Mesenchymal stem cell (in vitro differentiated cells and primary cell): ENCODE results near the gene RIMBP2.

Experiments
- DNase-seq: peaks from one replicate; pipeline ENCODE4 v3.0.0-alpha.2; 2013
- H2AFZ ChIP-seq: one replicate; pipeline ENCODE4 v1.6.1; 2013; ENCODE audit warnings: low read depth, mild to moderate bottlenecking, control low read depth, inconsistent platforms, low read length, moderate library complexity
- H2AK5ac ChIP-seq: 2 replicates; pipeline ENCODE4 v1.6.1; 2013; ENCODE audit warnings: low read length, moderate library complexity, mild to moderate bottlenecking, inconsistent platforms; ENCODE audit not compliant: severe bottlenecking
- H2BK120ac ChIP-seq: one replicate; pipeline ENCODE4 v1.6.1; 2013; ENCODE audit warnings: low read depth, mild to moderate bottlenecking, inconsistent platforms, low read length, moderate library complexity
- H2BK12ac ChIP-seq, 2 experiments: one replicate each; pipeline ENCODE4 v1.6.1; 2013; ENCODE audit warnings: inconsistent platforms in 2 of 2, low read length in 2 of 2, mild to moderate bottlenecking in 2 of 2, moderate library complexity in 2 of 2, control low read depth in 1 of 2
- H2BK15ac ChIP-seq: one replicate; pipeline ENCODE4 v1.6.1; 2013; ENCODE audit warnings: mild to moderate bottlenecking, low read depth, inconsistent platforms; ENCODE audit not compliant: poor library complexity, severe bottlenecking
- H2BK5ac ChIP-seq: 2 replicates; pipeline ENCODE4 v1.6.1; 2013; ENCODE audit warnings: low read depth, mild to moderate bottlenecking, low read length, control low read depth, inconsistent platforms; ENCODE audit not compliant: poor library complexity, severe bottlenecking
- H3K14ac ChIP-seq, 2 experiments: one replicate each; pipeline ENCODE4 v1.6.1; 2013; ENCODE audit warnings: inconsistent platforms in 2 of 2, low read length in 2 of 2, control low read depth in 1 of 2, mild to moderate bottlenecking in 1 of 2, moderate library complexity in 1 of 2
- H3K18ac ChIP-seq, 2 experiments: one replicate each; pipeline ENCODE4 v1.6.1; 2013; ENCODE audit warnings: inconsistent platforms in 2 of 2, low read length in 2 of 2, control low read depth in 1 of 2, low read depth in 1 of 2, mild to moderate bottlenecking in 1 of 2
- H3K23ac ChIP-seq, 2 experiments: one replicate each; pipeline ENCODE4 v1.6.1; 2013; ENCODE audit warnings: inconsistent platforms in 2 of 2, low read length in 2 of 2, mild to moderate bottlenecking in 2 of 2, moderate library complexity in 2 of 2, control low read depth in 1 of 2
- H3K27ac ChIP-seq: 2 replicates; pipeline ENCODE4 v1.5.1; 2013; ENCODE audit warnings: mild to moderate bottlenecking, moderate library complexity, low read length, control low read depth, inconsistent platforms; ENCODE audit not compliant: poor library complexity, severe bottlenecking
- H3K27me3 ChIP-seq, 2 experiments: 2 replicates each; pipeline versions ENCODE4 v1.6.1 to v1.7.0; 2013; ENCODE audit warnings: low read length in 2 of 2, mild to moderate bottlenecking in 2 of 2, moderate library complexity in 2 of 2, control low read depth in 1 of 2, inconsistent platforms in 1 of 2; ENCODE audit not compliant: control insufficient read depth in 1 of 2, insufficient read depth in 1 of 2
- H3K36me3 ChIP-seq, 2 experiments: 2 replicates each; pipeline versions ENCODE4 v1.6.1 to v1.7.0; 2013; ENCODE audit warnings: low read length in 2 of 2, control low read depth in 1 of 2, inconsistent platforms in 1 of 2, low read depth in 1 of 2, mild to moderate bottlenecking in 1 of 2; ENCODE audit not compliant: insufficient read depth in 2 of 2, control insufficient read depth in 1 of 2
- H3K4ac ChIP-seq, 2 experiments: one replicate each; pipeline ENCODE4 v1.6.1; 2013; ENCODE audit warnings: inconsistent platforms in 2 of 2, low read length in 2 of 2, mild to moderate bottlenecking in 2 of 2, moderate library complexity in 2 of 2, control low read depth in 1 of 2, low read depth in 1 of 2
- H3K4me1 ChIP-seq: 2 replicates; pipeline ENCODE4 v1.6.1; 2013; ENCODE audit warnings: low read depth, low read length, control low read depth; ENCODE audit not compliant: control insufficient read depth, insufficient read depth
- H3K4me2 ChIP-seq: 2 replicates; pipeline ENCODE4 v1.6.1; 2013; ENCODE audit warnings: low read length, mild to moderate bottlenecking, inconsistent platforms; ENCODE audit not compliant: poor library complexity, severe bottlenecking
- H3K4me3 ChIP-seq, 2 experiments: 2 replicates each; pipeline versions ENCODE4 v1.5.1 to v1.7.0; 2013; ENCODE audit warnings: low read length in 2 of 2, mild to moderate bottlenecking in 2 of 2, control low read depth in 1 of 2, low read depth in 1 of 2; ENCODE audit not compliant: insufficient read depth in 1 of 2
- H3K79me1 ChIP-seq: replicated peaks from 2 replicates; pipeline ENCODE4 v1.6.1; 2013; ENCODE audit warnings: mild to moderate bottlenecking, control low read depth, low read length, inconsistent platforms; ENCODE audit not compliant: poor library complexity, severe bottlenecking
- H3K9ac ChIP-seq: 2 replicates; pipeline ENCODE4 v1.7.0; 2013; ENCODE audit warnings: mild to moderate bottlenecking, low read length, moderate library complexity
- H3K9me3 ChIP-seq: 2 replicates; pipeline ENCODE4 v1.7.0; 2013; ENCODE audit warnings: mild to moderate bottlenecking, low read length; ENCODE audit not compliant: control insufficient read depth
- H4K8ac ChIP-seq: one replicate; pipeline ENCODE4 v1.6.1; 2013; ENCODE audit warnings: inconsistent platforms, mild to moderate bottlenecking, low read length, moderate library complexity
- H4K91ac ChIP-seq: one replicate; pipeline ENCODE4 v1.6.1; 2013; ENCODE audit warnings: mild to moderate bottlenecking, low read length, inconsistent platforms
- WGBS: methylation state at CpG from one replicate; pipeline ENCODE4 v1.1.7; 2013; ENCODE audit warnings: mixed read lengths; 5-methylcytosine and 5-hydroxymethylcytosine counted together

RIMBP2 gene

GRCh38 chr12:130482448-130482847, 233.7 kb downstream of the RIMBP2 start:
- Histone ChIP-seq H2BK12ac (no peak overlapping the region), H3K14ac (no peak overlapping the region), H4K91ac (no peak overlapping the region), H3K27ac (no peak overlapping the region), H3K9me3 (no peaks in the 10 kb centered on the region), H2BK120ac (no peak overlapping the region), H3K9ac (no peak overlapping the region), H4K8ac (no peak overlapping the region), H3K4ac (no peak overlapping the region), H3K79me1 (no peaks in the 10 kb centered on the region), H3K23ac (no peak overlapping the region), H2BK5ac (no peak overlapping the region), H2BK15ac (no peak overlapping the region), H3K36me3 (no peaks in the 10 kb centered on the region), H2AFZ (no peak overlapping the region), H3K27me3 (no peaks in the 10 kb centered on the region), H3K4me3 (no peak overlapping the region), H2AK5ac (no peak overlapping the region), H3K4me1 (no peaks in the 10 kb centered on the region), H3K18ac (no peak overlapping the region), H3K4me2 (no peak overlapping the region)
- 45% methylated on average over 3 of the region's 3 CpGs for WGBS
- no peak for DNase-seq

GRCh38 chr12:130481392-130481879, 234.7 kb downstream of the RIMBP2 start:
- H2AFZ ChIP-seq = no peak overlapping the region
- H3K18ac ChIP-seq = no peak overlapping the region
- no peak for DNase-seq
- no peak overlapping the region for H3K9ac ChIP-seq
- no peak overlapping the region for H3K27ac ChIP-seq
- H2BK12ac ChIP-seq = no peak overlapping the region
- WGBS = 70% methylated on average over 17 of the region's 17 CpGs
- no peak overlapping the region for H2AK5ac ChIP-seq
- no peak overlapping the region for H3K14ac ChIP-seq
- no peak overlapping the region for H4K91ac ChIP-seq
- no peak overlapping the region for H2BK120ac ChIP-seq
- no peaks in the 10 kb centered on the region for H3K79me1 ChIP-seq
- H3K4me1 ChIP-seq = no peaks in the 10 kb centered on the region
- H3K27me3 ChIP-seq = no peaks in the 10 kb centered on the region
- H2BK15ac ChIP-seq = no peak overlapping the region
- no peaks in the 10 kb centered on the region for H3K9me3 ChIP-seq
- no peak overlapping the region for H3K4me3 ChIP-seq
- H4K8ac ChIP-seq = no peak overlapping the region
- H3K4ac ChIP-seq = no peak overlapping the region
- H3K23ac ChIP-seq = no peak overlapping the region
- H3K36me3 ChIP-seq = no peaks in the 10 kb centered on the region
- H3K4me2 ChIP-seq = no peak overlapping the region
- H2BK5ac ChIP-seq = no peak overlapping the region

- no peak overlapping the region for H4K91ac ChIP-seq
- 84% methylated on average over 12 of the region's 14 CpGs for WGBS
- no peak overlapping the region for H2AFZ ChIP-seq
Measured at GRCh38 chr12:130480887-130481286, 235.2 kb downstream of the RIMBP2 start.

GRCh38 chr12:130480231-130480630, 235.9 kb downstream of the RIMBP2 start:
- no peak overlapping the region for H3K23ac ChIP-seq
- no peak overlapping the region for H3K9ac ChIP-seq
- H2AFZ ChIP-seq = no peak overlapping the region
- H2BK12ac ChIP-seq = no peak overlapping the region
- H3K4me2 ChIP-seq = no peak overlapping the region
- H3K79me1 ChIP-seq = no peaks in the 10 kb centered on the region
- no peak overlapping the region for H3K4me3 ChIP-seq
- no peaks in the 10 kb centered on the region for H3K4me1 ChIP-seq
- no peak overlapping the region for H2BK120ac ChIP-seq
- no peaks in the 10 kb centered on the region for H3K36me3 ChIP-seq
- H3K9me3 ChIP-seq = no peaks in the 10 kb centered on the region
- no peak overlapping the region for H2BK15ac ChIP-seq
- H3K14ac ChIP-seq = no peak overlapping the region
- DNase-seq = no peak
- no peak overlapping the region for H3K4ac ChIP-seq
- H2BK5ac ChIP-seq = no peak overlapping the region
- H3K27ac ChIP-seq = no peak overlapping the region
- H2AK5ac ChIP-seq = no peak overlapping the region
- H4K8ac ChIP-seq = no peak overlapping the region
- WGBS = 86% methylated on average over 5 of the region's 9 CpGs
- no peak overlapping the region for H4K91ac ChIP-seq
- H3K27me3 ChIP-seq = no peaks in the 10 kb centered on the region
- no peak overlapping the region for H3K18ac ChIP-seq

More at GRCh38 chr12:130480887-130481286, 235.2 kb downstream of the RIMBP2 start:
- Histone ChIP-seq H4K8ac (no peak overlapping the region), H3K4ac (no peak overlapping the region), H3K4me1 (no peaks in the 10 kb centered on the region), H3K9me3 (no peaks in the 10 kb centered on the region), H2BK5ac (no peak overlapping the region), H3K27ac (no peak overlapping the region), H2BK15ac (no peak overlapping the region), H3K27me3 (no peaks in the 10 kb centered on the region), H3K18ac (no peak overlapping the region), H3K4me3 (no peak overlapping the region), H3K79me1 (no peaks in the 10 kb centered on the region), H3K9ac (no peak overlapping the region), H3K14ac (no peak overlapping the region), H3K4me2 (no peak overlapping the region), H2BK12ac (no peak overlapping the region), H3K36me3 (no peaks in the 10 kb centered on the region), H3K23ac (no peak overlapping the region), H2BK120ac (no peak overlapping the region), H2AK5ac (no peak overlapping the region)
- no peak for DNase-seq
